Astrocyte of the cerebellum (primary cell): ENCODE measurements around the gene MTPN.

Experiments
- DNase-seq: peaks from one replicate; pipeline ENCODE4 v3.0.0-alpha.2; 2011; ENCODE audit warnings: low read depth
- H3K4me3 ChIP-seq: 2 replicates; pipeline ENCODE4 v1.5.1; 2011; ENCODE audit warnings: mild to moderate bottlenecking, low read depth, low read length, moderate library complexity
- CTCF ChIP-seq: IDR thresholded peaks from 2 replicates; pipeline ENCODE4 v1.5.1; 2012; ENCODE audit warnings: low read length, low read depth, moderate library complexity, mild to moderate bottlenecking; ENCODE audit errors: missing control alignments
- in situ Hi-C: cut with HindIII; loops from 2 replicates; pipeline ENCODE4 v1.10.0; 2017; ENCODE audit warnings: low sequenced_read_pairs

The MTPN gene

GRCh38 chr7:136015638-136016037 is 38.5 kb upstream of the MTPN start:
- no peak overlapping the region for H3K4me3 ChIP-seq
- no peak for DNase-seq
- in situ Hi-C loops = no loop called here
- TF ChIP-seq CTCF = no peak

- DNase-seq = no peak
- in situ Hi-C loops = no loop called here
- H3K4me3 ChIP-seq = no peak overlapping the region
- TF ChIP-seq CTCF = no peak
Observed at GRCh38 chr7:136014659-136015058, 37.5 kb upstream of the MTPN start.

- in situ Hi-C loops = no loop called here
- TF ChIP-seq CTCF = no peak
- H3K4me3 ChIP-seq = no peak overlapping the region
- no peak for DNase-seq
Observed at GRCh38 chr7:136012238-136012637, 35.1 kb upstream of the MTPN start.

GRCh38 chr7:136009488-136010079 is 32.4 kb upstream of the MTPN start:
- peak; percentile 46 for DNase-seq
- no peak overlapping the region for H3K4me3 ChIP-seq
- in situ Hi-C loops = no loop called here
- peak; percentile 31 for TF ChIP-seq CTCF

GRCh38 chr7:136006208-136006607 is 29.0 kb upstream of the MTPN start:
- TF ChIP-seq CTCF = no peak
- no peak overlapping the region for H3K4me3 ChIP-seq
- in situ Hi-C loops = no loop called here
- DNase-seq = no peak

GRCh38 chr7:136004083-136004482 is 26.9 kb upstream of the MTPN start:
- in situ Hi-C loops = no loop called here
- no peak for DNase-seq
- H3K4me3 ChIP-seq = no peak overlapping the region
- no peak for TF ChIP-seq CTCF
